Ishikawa (cell line): Measurements from ENCODE around the gene GIT2.

ENCODE experiments used
- CEBPB ChIP-seq: IDR thresholded peaks from 2 replicates; pipeline ENCODE4 v1.6.1; 2012
- CREB1 ChIP-seq: IDR thresholded peaks from 2 replicates; pipeline ENCODE4 v1.6.1; 2012; ENCODE audit warnings: low read depth
- EGR1 ChIP-seq: IDR thresholded peaks from 2 replicates; pipeline ENCODE4 v1.6.1; 2012
- FOXM1 ChIP-seq: IDR thresholded peaks from 2 replicates; pipeline ENCODE4 v1.6.1; 2012; ENCODE audit warnings: low read depth, borderline replicate concordance
- REST ChIP-seq: IDR thresholded peaks from 2 replicates; pipeline ENCODE4 v1.6.1; 2012; ENCODE audit warnings: low read depth, mild to moderate bottlenecking
- TAF1 ChIP-seq: IDR thresholded peaks from 2 replicates; pipeline ENCODE4 v1.6.1; 2012; ENCODE audit warnings: low read depth, mild to moderate bottlenecking
- ZBTB7A ChIP-seq: IDR thresholded peaks from 2 replicates; pipeline ENCODE4 v1.6.1; 2012; ENCODE audit warnings: low read depth

GRCh38 chr12:109915171-109916040, 80.8 kb downstream of the GIT2 start:
- TF ChIP-seq CREB1: no peak
- TF ChIP-seq EGR1: no peak
- TF ChIP-seq REST: no peak
- no peak for TF ChIP-seq TAF1
- no peak for TF ChIP-seq CEBPB
- TF ChIP-seq ZBTB7A: no peak
- no peak for TF ChIP-seq FOXM1
